Brain pericyte (primary cell): Measurements from ENCODE around the gene NDRG3.

Experiments
- DNase-seq: peaks from one replicate; pipeline ENCODE4 v3.0.0-alpha.2; 2012; ENCODE audit warnings: low read depth, low spot score

The NDRG3 gene

GRCh38 chr20:36607586-36608387, 138.1 kb downstream of the NDRG3 start:
- DNase-seq = no peak

GRCh38 chr20:36606158-36607066, 139.5 kb downstream of the NDRG3 start:
- no peak for DNase-seq

- DNase-seq = peak; percentile 99
These were observed 140.3 kb downstream of the NDRG3 start, which contains the start of gene RAB5IF for GRCh38 chr20:36605399-36606157. Gene RAB5IF (plus strand): TSS chr20:36605779. CDS start chr20:36605952, 173 bp downstream.

- no peak for DNase-seq
These were observed 140.9 kb downstream of the NDRG3 start for GRCh38 chr20:36604952-36605398.
